OCI-LY1 (cell line): ENCODE data around the gene EMILIN3.

ENCODE experiments used
- H2AFZ ChIP-seq: fragments of 200-600 bp; sonication (generic), shearing (Covaris generic); 2 replicates; pipeline ENCODE4 v1.6.0; 2014; ENCODE audit warnings: antibody characterized with exemption, mild to moderate bottlenecking, low read length
- H3F3A ChIP-seq: fragments of 200-600 bp; sonication (generic), shearing (Covaris generic); 2 replicates; pipeline ENCODE4 v1.6.0; 2014; ENCODE audit warnings: mild to moderate bottlenecking, antibody characterized with exemption, low read length, moderate library complexity; ENCODE audit not compliant: insufficient read depth
- H3K27ac ChIP-seq: fragments of 200-600 bp; sonication (generic); 2 replicates; pipeline ENCODE4 v1.5.1; 2014; ENCODE audit warnings: low read length, mixed run types, mild to moderate bottlenecking, low read depth; ENCODE audit not compliant: poor library complexity, severe bottlenecking
- H3K27me3 ChIP-seq: fragments of 200-600 bp; sonication (generic); 2 replicates; pipeline ENCODE4 v1.6.0; 2014; ENCODE audit warnings: antibody characterized with exemption, mild to moderate bottlenecking, low read length, moderate library complexity; ENCODE audit not compliant: insufficient read depth
- H3K36me3 ChIP-seq: fragments of 200-600 bp; sonication (generic); 2 replicates; pipeline ENCODE4 v1.6.1; 2014; ENCODE audit warnings: mild to moderate bottlenecking, antibody characterized with exemption, low read length, moderate library complexity, mixed read lengths; ENCODE audit not compliant: insufficient read depth
- H3K4me1 ChIP-seq: fragments of 200-600 bp; sonication (generic); 2 replicates; pipeline ENCODE4 v1.5.1; 2014; ENCODE audit warnings: mild to moderate bottlenecking, low read length, moderate library complexity; ENCODE audit not compliant: insufficient read depth, severe bottlenecking
- H3K4me2 ChIP-seq: fragments of 200-600 bp; sonication (generic), shearing (Covaris generic); 2 replicates; pipeline ENCODE4 v1.6.1; 2014; ENCODE audit warnings: low read length
- H3K4me3 ChIP-seq: fragments of 200-600 bp; sonication (generic); 2 replicates; pipeline ENCODE4 v1.5.1; 2014; ENCODE audit warnings: low read length, low read depth, mild to moderate bottlenecking, mixed read lengths; ENCODE audit not compliant: poor library complexity, severe bottlenecking
- H3K79me2 ChIP-seq: fragments of 200-600 bp; shearing (Covaris generic); 2 replicates; pipeline ENCODE4 v1.6.1; 2016; ENCODE audit warnings: mixed run types, low read length, mixed read lengths; ENCODE audit not compliant: insufficient read depth
- H3K9ac ChIP-seq: fragments of 200-600 bp; sonication (generic), shearing (Covaris generic); 2 replicates; pipeline ENCODE4 v1.6.1; 2014; ENCODE audit warnings: mild to moderate bottlenecking, low read length, mixed read lengths
- H3K9me2 ChIP-seq: fragments of 200-600 bp; sonication (generic), shearing (Covaris generic); 2 replicates; pipeline ENCODE4 v1.6.1; 2014; ENCODE audit warnings: low read depth, mild to moderate bottlenecking, low read length, mixed read lengths
- H3K9me3 ChIP-seq: fragments of 200-600 bp; shearing (Covaris generic); 2 replicates; pipeline ENCODE4 v1.6.1; 2014; ENCODE audit warnings: low read length, mixed read lengths
- H4K20me1 ChIP-seq: fragments of 200-600 bp; sonication (generic), shearing (Covaris generic); 2 replicates; pipeline ENCODE4 v1.6.0; 2016; ENCODE audit warnings: mild to moderate bottlenecking, low read length; ENCODE audit not compliant: insufficient read depth
- CTCF ChIP-seq: fragments of 200-600 bp; sonication (generic), shearing (Covaris generic); IDR thresholded peaks from 2 replicates; pipeline ENCODE4 v1.5.1; 2017; ENCODE audit warnings: mild to moderate bottlenecking, antibody characterized with exemption, low read length, moderate library complexity, mixed read lengths
- EZH2 ChIP-seq: fragments of 200-600 bp; sonication (generic), shearing (Covaris generic); IDR thresholded peaks from 2 replicates; pipeline ENCODE4 v1.8.0; 2017; ENCODE audit warnings: borderline replicate concordance, mixed run types, mild to moderate bottlenecking, antibody characterized with exemption, low read length, moderate library complexity, mixed read lengths

EMILIN3 gene

GRCh38 chr20:41358230-41358629 is 8.4 kb downstream of the EMILIN3 start:
- H3K4me2 ChIP-seq: no peak overlapping the region
- no peaks in the 10 kb centered on the region for H3K9me3 ChIP-seq
- no peaks in the 10 kb centered on the region for H3K36me3 ChIP-seq
- no peaks in the 10 kb centered on the region for H4K20me1 ChIP-seq
- no peaks in the 10 kb centered on the region for H3F3A ChIP-seq
- no peaks in the 10 kb centered on the region for H3K4me1 ChIP-seq
- no peaks in the 10 kb centered on the region for H3K79me2 ChIP-seq
- H3K9me2 ChIP-seq: no peaks in the 10 kb centered on the region
- H3K27me3 ChIP-seq: no peaks in the 10 kb centered on the region; the same call in 1 of the 2 replicates
- no peak overlapping the region for H3K4me3 ChIP-seq
- no peak overlapping the region for H2AFZ ChIP-seq
- TF ChIP-seq EZH2 (no peak), CTCF (no peak)
- no peak overlapping the region for H3K27ac ChIP-seq
- no peak overlapping the region for H3K9ac ChIP-seq

GRCh38 chr20:41357424-41358163 is 9.0 kb downstream of the EMILIN3 start:
- no peak overlapping the region for H3K4me2 ChIP-seq
- no peaks in the 10 kb centered on the region; the same call in 1 of the 2 replicates for H3K27me3 ChIP-seq
- H3K9ac ChIP-seq: no peak overlapping the region
- no peaks in the 10 kb centered on the region for H3K4me1 ChIP-seq
- no peaks in the 10 kb centered on the region for H4K20me1 ChIP-seq
- TF ChIP-seq EZH2: no peak
- peak; percentile 33; the same call in 1 of the 2 replicates for TF ChIP-seq CTCF
- no peak overlapping the region for H2AFZ ChIP-seq
- no peaks in the 10 kb centered on the region for H3K9me2 ChIP-seq
- H3K27ac ChIP-seq: no peak overlapping the region
- no peaks in the 10 kb centered on the region for H3F3A ChIP-seq
- no peak overlapping the region for H3K4me3 ChIP-seq
- no peaks in the 10 kb centered on the region for H3K79me2 ChIP-seq
- H3K36me3 ChIP-seq: no peaks in the 10 kb centered on the region
- H3K9me3 ChIP-seq: no peaks in the 10 kb centered on the region

GRCh38 chr20:41356951-41357350 is 9.7 kb downstream of the EMILIN3 start:
- Histone ChIP-seq H3K36me3 (no peaks in the 10 kb centered on the region), H3K9me2 (no peaks in the 10 kb centered on the region), H3K79me2 (no peaks in the 10 kb centered on the region), H3K4me2 (no peak overlapping the region), H4K20me1 (no peaks in the 10 kb centered on the region), H3K4me3 (no peak overlapping the region), H3K4me1 (no peaks in the 10 kb centered on the region), H3K9me3 (no peaks in the 10 kb centered on the region), H3K27me3 (no peaks in the 10 kb centered on the region; the same call in 1 of the 2 replicates), H3F3A (no peaks in the 10 kb centered on the region), H3K9ac (no peak overlapping the region), H3K27ac (no peak overlapping the region), H2AFZ (no peak overlapping the region)
- no peak for TF ChIP-seq CTCF
- TF ChIP-seq EZH2: no peak
